Prostate gland (tissue), 2 donors: ENCODE results near the gene DST. TPM values are rescaled to one million over a fixed set of nuclear protein-coding genes. Genes with fewer than 3 reads are reported as not detected.

ENCODE experiments used
- DNase-seq: peaks from one replicate; pipeline ENCODE4 v3.0.0-alpha.2; 2019; ENCODE audit warnings: low spot score
- H3K27ac ChIP-seq, 2 donors: fragments of 200-600 bp; sonication (generic); 2 replicates each; pipeline ENCODE4 v1.5.1; 2017 to 2019
- H3K27me3 ChIP-seq: fragments of 200-600 bp; sonication (generic); replicated peaks from 2 replicates; pipeline ENCODE4 v1.5.1; 2019; ENCODE audit not compliant: insufficient read depth
- H3K36me3 ChIP-seq, 2 donors: fragments of 200-600 bp; sonication (generic); 1 replicate in 1 of 2; 2 replicates in 1 of 2; pipeline versions ENCODE4 v1.5.1 to v1.8.1; 2017 to 2019
- H3K4me1 ChIP-seq: fragments of 200-600 bp; sonication (generic); replicated peaks from 2 replicates; pipeline ENCODE4 v1.5.1; 2019
- H3K4me3 ChIP-seq, 2 donors: fragments of 200-600 bp; sonication (generic); 2 replicates each; pipeline ENCODE4 v1.5.1; 2017 to 2019
- H3K9me3 ChIP-seq: fragments of 200-600 bp; sonication (generic); 2 replicates; pipeline ENCODE4 v1.5.1; 2017
- CTCF ChIP-seq, 4 experiments: fragments of 200-600 bp in 2 of 4; fragments of 450-650 bp in 2 of 4; sonication (generic) in 2 of 4; IDR thresholded peaks; 1 replicate in 3 of 4; 2 replicates in 1 of 4; pipeline ENCODE4 v1.5.1; 2016 to 2019; ENCODE audit warnings: antibody characterized with exemption in 4 of 4, mild to moderate bottlenecking in 2 of 4, moderate library complexity in 2 of 4
- POLR2A ChIP-seq: fragments of 450-650 bp; IDR thresholded peaks from one replicate; pipeline ENCODE4 v1.6.1; 2016; ENCODE audit warnings: antibody characterized with exemption, mild to moderate bottlenecking
- POLR2AphosphoS5 ChIP-seq: sonication (generic); formaldehyde crosslinking; IDR thresholded peaks from one replicate; pipeline ENCODE4 v1.6.1; 2017; ENCODE audit warnings: antibody characterized with exemption
- WGBS: methylation state at CpG from one replicate; pipeline ENCODE4 v1.1.5; 2018; 5-methylcytosine and 5-hydroxymethylcytosine counted together
- intact Hi-C: fragments of 100-400 bp; cut with DNase I; formaldehyde crosslinking; loops from one replicate; pipeline ENCODE4 v1.14.2; 2022
- total RNA-seq, 2 donors: library from RNA; depleted of rRNA; stranded (reverse); fragments of >200 nt; gene quantifications; one replicate each; pipeline ENCODE4 v1.1.0, GENCODE V29; 2016

Gene DST
- total RNA-seq, 2 donors from 2014 or later = 131 to 242 TPM

- H3K4me3 ChIP-seq = no peak overlapping the region
- intact Hi-C loops = no loop called here
- H3K9me3 ChIP-seq = no peaks in the 10 kb centered on the region
- DNase-seq = no peak
- no peaks in the 10 kb centered on the region for H3K27me3 ChIP-seq
- H3K36me3 ChIP-seq = no peaks in the 10 kb centered on the region
- TF ChIP-seq CTCF (IDR thresholded peaks at IDR 0.05) (no peak), POLR2A (no peak), POLR2AphosphoS5 (no peak)
- H3K4me1 ChIP-seq = no peaks in the 10 kb centered on the region
- H3K27ac ChIP-seq = no peak overlapping the region
- WGBS = 92% methylated on average over 3 of the region's 3 CpGs
Measured at GRCh38 chr6:56528412-56528841, 114.3 kb downstream of the DST start.

- no peak for TF ChIP-seq POLR2AphosphoS5
- TF ChIP-seq POLR2A = no peak
- TF ChIP-seq CTCF (IDR thresholded peaks at IDR 0.05) = no peak
- H3K9me3 ChIP-seq = no peaks in the 10 kb centered on the region
- DNase-seq = no peak
- intact Hi-C loops = no loop called here
- H3K27me3 ChIP-seq = no peaks in the 10 kb centered on the region
- H3K27ac ChIP-seq = no peak overlapping the region
- H3K4me1 ChIP-seq = no peaks in the 10 kb centered on the region
- H3K36me3 ChIP-seq = no peaks in the 10 kb centered on the region
- H3K4me3 ChIP-seq = no peak overlapping the region
Measured at GRCh38 chr6:56527934-56528333, 114.8 kb downstream of the DST start.

- Histone ChIP-seq H3K4me1 (no peaks in the 10 kb centered on the region), H3K27me3 (no peaks in the 10 kb centered on the region), H3K27ac (peak overlapping the region in 1 of 2 donors; percentile 46), H3K4me3 (no peak overlapping the region), H3K36me3 (no peaks in the 10 kb centered on the region), H3K9me3 (no peaks in the 10 kb centered on the region)
- intact Hi-C loops = no loop called here
- DNase-seq = no peak
- WGBS = 50% methylated on average over 1 of the region's 1 CpG
- TF ChIP-seq CTCF (IDR thresholded peaks at IDR 0.05) (no peak), POLR2AphosphoS5 (no peak), POLR2A (no peak)
Measured at GRCh38 chr6:56526860-56527544, 115.7 kb downstream of the DST start.

- TF ChIP-seq POLR2AphosphoS5 = no peak
- no peak for TF ChIP-seq POLR2A
- TF ChIP-seq CTCF (IDR thresholded peaks at IDR 0.05) = no peak
- peak overlapping the region; percentile 46 to 50 for H3K27ac ChIP-seq
- H3K27me3 ChIP-seq = no peaks in the 10 kb centered on the region
- intact Hi-C loops = no loop called here
- no peak for DNase-seq
- 64% methylated on average over 11 of the region's 11 CpGs for WGBS
- no peaks in the 10 kb centered on the region for H3K9me3 ChIP-seq
- H3K4me3 ChIP-seq = no peak overlapping the region
- no peaks in the 10 kb centered on the region for H3K36me3 ChIP-seq
- H3K4me1 ChIP-seq = no peaks in the 10 kb centered on the region
Measured at GRCh38 chr6:56525974-56526789, 116.5 kb downstream of the DST start.
